ENCODE data around the gene MBNL1.

DNA sequence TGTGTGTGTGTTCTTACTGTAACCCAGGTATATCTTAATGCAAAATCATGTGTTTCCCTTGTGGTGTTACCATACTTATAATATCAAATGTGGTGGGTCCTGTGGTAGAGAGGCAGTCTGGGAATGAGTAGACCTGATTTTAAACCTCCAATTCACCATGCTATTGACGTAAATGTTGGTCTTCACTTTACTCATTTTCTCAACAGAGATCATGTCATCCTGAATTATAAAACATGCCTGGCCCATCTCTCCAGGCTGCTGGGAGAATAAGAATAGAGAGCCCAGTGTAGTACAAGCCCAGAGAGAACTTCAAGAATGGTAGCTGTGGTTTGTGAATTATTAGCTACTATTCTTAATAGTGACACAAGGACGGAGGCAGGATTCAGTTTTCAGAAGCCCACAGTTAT is 88.1 kb downstream of the MBNL1 start:
- TF ChIP-seq, protein P1, sequence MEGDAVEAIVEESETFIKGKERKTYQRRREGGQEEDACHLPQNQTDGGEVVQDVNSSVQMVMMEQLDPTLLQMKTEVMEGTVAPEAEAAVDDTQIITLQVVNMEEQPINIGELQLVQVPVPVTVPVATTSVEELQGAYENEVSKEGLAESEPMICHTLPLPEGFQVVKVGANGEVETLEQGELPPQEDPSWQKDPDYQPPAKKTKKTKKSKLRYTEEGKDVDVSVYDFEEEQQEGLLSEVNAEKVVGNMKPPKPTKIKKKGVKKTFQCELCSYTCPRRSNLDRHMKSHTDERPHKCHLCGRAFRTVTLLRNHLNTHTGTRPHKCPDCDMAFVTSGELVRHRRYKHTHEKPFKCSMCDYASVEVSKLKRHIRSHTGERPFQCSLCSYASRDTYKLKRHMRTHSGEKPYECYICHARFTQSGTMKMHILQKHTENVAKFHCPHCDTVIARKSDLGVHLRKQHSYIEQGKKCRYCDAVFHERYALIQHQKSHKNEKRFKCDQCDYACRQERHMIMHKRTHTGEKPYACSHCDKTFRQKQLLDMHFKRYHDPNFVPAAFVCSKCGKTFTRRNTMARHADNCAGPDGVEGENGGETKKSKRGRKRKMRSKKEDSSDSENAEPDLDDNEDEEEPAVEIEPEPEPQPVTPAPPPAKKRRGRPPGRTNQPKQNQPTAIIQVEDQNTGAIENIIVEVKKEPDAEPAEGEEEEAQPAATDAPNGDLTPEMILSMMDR (IDR thresholded peaks at IDR 0.05) = no peak
- no peak for TF ChIP-seq POLR2A (IDR thresholded peaks at IDR 0.05)

Measured in breast epithelium (tissue), 3 donors.